GM19395 (cell line): ENCODE measurements around the gene SPINK8.
A peak's percentile ranks its signal among the peaks of the same experiment; 100 is the strongest.
"Not testable (repeated sequence)": the region's sequence is repeated elsewhere in the genome, so short reads cannot be mapped to it uniquely, and the experiment has no call there.

Experiments
- ATAC-seq: cut with Tn5 transposase; IDR thresholded peaks from one replicate; pipeline ENCODE4 v1.9.1; 2021; ENCODE audit warnings: mild to moderate bottlenecking, moderate library complexity; ENCODE audit not compliant: unreplicated experiment

The SPINK8 gene

DNA sequence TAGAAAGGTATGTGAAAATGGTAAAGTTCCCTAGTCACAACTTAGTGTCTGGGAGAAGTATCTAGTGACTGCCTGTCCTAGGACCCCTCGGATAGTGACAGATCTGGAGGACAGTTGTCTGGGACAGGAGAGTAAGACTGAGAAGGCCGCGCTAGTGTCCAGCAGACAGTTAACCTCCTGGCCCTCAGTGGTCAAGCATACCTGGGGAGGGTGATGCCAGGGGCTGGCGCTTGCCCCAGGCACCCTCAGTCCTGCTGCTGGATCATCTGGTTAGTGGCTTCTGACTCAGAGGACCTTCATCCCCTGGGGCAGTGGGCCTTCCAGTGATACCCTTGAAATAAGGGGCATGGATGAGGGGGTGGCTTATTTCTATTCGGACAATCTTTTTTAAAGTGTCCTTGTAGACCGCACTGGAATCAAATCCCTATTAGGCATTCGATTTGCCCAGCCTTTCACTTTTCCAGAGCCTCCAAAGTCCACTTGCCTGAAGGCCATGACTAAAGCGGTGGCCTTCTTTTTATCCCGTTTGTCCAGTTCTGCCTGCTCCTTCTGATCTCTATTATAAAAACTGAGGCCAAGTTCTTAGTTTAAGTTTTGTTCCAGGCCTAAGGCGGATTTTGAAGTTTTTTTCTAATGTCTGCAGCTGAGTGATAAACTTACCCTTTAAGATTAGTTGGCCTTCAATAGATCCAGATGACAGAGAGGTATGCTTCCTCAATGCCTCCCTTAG lies 1.6 kb downstream of the SPINK8 start:
- ATAC-seq, result not testable (repeated sequence)

- no peak for ATAC-seq
These were observed 12.5 kb downstream of the SPINK8 start for GRCh38 chr3:48320996-48321395.

- no peak for ATAC-seq
These were observed 14.6 kb downstream of the SPINK8 start for GRCh38 chr3:48318713-48319468.

DNA sequence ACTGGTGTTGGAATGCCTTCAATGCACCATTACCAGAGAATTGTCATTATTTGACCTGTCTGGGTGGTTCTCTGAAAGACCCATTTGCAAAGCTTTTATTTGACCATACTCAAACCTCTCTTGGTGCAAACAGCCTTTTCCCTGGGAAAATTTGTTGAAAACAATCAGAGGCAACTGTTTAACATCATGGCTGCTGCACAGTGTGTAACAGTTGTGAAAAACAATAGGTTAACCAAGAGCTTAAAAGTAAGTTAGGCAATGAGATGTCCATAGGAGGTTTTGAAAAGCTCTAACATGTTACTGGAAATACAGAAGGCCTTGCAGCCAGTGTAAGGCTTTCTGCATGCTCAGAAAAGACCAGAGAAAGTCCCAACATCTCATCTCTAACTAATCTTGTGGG lies 18.9 kb downstream of the SPINK8 start:
- no peak for ATAC-seq

- no peak for ATAC-seq
These were observed 26.5 kb downstream of the SPINK8 start for GRCh38 chr3:48306860-48307530.

DNA sequence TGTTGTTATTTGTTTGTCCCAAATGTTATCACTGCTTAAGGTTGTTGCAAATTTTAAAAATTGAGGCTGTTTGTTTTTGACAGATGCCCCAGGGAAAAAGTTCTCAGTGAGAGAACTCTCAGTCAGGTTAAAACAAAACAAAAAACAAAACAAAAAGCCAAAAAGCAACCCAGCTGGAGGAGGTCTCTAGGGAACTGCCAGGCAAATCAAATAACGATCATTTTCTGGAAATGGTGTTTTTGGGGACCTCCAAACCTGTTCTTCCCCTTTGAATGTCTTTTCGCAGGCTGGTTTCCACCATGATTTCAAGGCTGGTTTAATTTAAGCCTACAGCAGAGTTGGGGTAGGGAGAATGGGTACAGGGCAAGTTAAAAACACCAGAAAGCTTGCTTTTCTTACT lies 27.2 kb downstream of the SPINK8 start:
- no peak for ATAC-seq

DNA sequence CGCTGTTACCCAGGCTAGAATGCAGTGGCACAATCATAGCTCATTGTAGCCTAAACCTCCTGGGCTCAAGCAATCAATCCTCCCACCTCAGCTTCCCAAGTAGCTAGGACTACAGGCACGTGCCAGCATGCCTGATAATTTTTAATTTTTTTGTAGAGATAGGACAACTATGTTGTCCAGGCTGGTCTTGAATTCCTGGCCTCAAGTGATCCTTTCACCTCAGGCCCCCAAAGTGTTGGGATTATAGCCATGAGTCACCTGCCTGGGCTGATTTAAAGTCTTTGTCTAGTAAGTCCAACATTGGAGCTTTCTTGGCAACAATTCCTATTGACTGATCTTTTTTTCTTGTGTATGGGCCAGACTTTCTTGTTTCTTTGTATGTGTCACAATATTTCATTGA lies 28.1 kb downstream of the SPINK8 start:
- ATAC-seq, result no peak

DNA sequence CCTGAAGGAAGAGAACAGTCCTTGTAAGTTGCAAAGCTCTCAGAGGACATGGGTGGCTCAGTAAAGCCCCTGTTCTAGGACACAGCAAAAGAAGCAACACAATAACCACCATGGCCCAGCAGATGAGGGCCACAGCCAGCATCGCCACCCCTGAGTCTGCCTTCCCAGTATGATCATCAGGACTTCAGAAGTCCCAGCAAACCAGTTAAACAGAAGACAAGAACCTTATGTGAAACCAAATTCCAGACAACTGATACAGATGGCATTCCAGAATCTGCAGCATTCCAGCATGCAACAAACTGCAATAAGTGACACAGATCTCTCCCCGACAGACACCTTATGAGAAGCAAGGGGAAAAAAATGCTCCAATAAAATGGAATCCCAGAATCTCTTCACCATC lies 30.4 kb downstream of the SPINK8 start:
- no peak for ATAC-seq

- ATAC-seq, result peak; percentile 28
These were observed 31.7 kb downstream of the SPINK8 start for GRCh38 chr3:48301800-48302166.

GRCh38 chr3:48301020-48301799 lies 32.3 kb downstream of the SPINK8 start, which contains the start of gene NME6:
Gene NME6 (minus strand): TSS chr3:48301367.
- peak; percentile 64 for ATAC-seq

- ATAC-seq, result peak; percentile 56
These were observed 33.4 kb downstream of the SPINK8 start for GRCh38 chr3:48299746-48300712.

DNA sequence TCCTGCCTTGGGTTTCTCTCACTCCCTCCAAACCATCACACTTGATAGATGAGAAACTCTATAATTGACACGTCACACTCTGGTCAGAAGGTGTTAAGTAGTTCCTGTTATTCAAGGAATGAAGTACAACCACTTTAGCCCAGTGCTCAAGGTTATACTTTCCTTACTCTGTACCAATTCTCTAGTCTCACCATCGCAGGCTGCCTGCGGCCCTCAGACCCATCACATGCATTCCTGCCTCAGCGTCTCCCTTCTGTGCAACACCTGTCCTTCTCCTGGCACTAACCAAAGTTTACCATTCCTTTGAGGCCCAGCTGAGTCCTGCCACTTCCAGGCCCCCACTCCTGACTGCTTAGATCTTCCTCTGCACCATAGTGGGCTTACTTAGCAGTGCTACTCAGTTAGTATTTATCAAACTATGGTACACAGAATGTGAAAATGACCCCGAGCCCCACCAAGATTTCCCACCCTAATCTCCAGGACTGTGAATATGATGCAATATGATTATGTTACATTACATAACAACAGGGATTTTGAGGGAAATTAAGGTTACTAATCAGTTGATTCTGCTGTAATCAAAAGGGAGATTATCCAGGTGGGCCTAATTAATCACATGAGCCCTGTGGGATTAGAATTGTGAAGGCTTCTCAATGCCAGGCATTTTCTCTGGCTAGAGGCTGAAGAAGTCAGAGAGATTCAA lies 36.2 kb downstream of the SPINK8 start:
- ATAC-seq, result no peak

DNA sequence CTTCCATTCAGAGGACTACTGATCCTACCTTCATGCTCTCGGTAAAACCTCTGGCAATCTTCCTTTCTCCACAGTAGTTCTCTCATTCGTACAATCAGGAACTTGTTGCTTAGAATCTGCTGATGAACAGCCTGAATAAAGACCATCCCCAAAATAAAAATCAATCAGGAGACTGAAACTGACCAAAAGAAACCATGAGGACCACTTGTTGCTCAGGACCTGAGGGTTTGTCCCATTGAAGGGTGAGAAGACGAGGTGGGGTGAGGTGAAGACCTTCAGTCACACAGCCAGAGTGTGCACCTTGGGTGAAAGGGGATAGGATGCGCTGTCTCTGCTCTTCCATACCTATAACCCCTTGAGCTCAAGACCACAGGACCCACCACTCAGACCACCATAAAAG lies 36.8 kb downstream of the SPINK8 start:
- ATAC-seq, result no peak

- ATAC-seq, result no peak
These were observed 38.7 kb downstream of the SPINK8 start for GRCh38 chr3:48294611-48295263.

GRCh38 chr3:48289659-48290058 lies 43.8 kb downstream of the SPINK8 start:
- ATAC-seq, result no peak

DNA sequence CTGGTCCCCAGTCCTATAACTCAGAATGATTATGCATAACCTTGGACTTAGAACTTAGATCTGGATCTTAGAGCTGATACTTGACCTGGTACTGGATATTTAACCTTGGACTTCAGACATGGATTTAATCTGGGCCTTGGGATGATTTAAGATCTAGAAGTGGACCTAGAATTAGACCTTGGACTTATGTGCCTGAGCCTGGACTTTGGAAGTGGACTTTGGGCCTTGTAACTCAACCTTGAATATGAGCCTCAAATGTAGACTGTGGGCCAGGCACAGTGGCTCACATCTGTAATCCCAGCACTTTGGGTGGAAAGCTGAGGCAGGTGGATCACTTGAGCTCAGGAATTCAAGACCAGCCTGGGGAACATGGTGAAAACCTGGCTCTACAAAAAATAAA lies 46.4 kb downstream of the SPINK8 start:
- ATAC-seq, result no peak

- no peak for ATAC-seq
These were observed 47.2 kb downstream of the SPINK8 start for GRCh38 chr3:48286308-48286707.

DNA sequence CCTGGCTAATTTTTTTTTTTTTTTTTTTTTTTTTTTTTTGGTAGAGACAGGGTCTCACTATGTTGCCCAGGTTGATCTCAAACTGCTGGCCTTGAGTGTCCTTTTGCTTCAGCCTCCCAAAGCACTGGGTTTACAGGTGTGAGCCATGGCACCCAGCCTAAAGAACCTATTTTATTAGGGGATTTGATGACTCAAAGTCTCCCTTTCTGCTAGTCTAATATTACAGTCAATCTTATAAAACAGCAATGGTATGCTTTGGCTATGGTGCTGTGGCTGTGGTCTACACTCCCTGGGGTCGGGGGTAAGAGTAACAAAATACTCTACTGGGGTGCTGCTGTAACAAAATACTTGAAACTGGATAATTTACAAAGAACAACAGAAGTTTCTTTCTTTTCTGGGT lies 47.8 kb downstream of the SPINK8 start:
- ATAC-seq, result no peak

GRCh38 chr3:48285132-48285531 lies 48.3 kb downstream of the SPINK8 start:
- ATAC-seq, result no peak
